GM18909 (cell line): ENCODE measurements around the gene IL10RA.

ENCODE experiments used
- ATAC-seq: cut with Tn5 transposase; IDR thresholded peaks from one replicate; pipeline ENCODE4 v1.9.1; 2021; ENCODE audit warnings: mild to moderate bottlenecking; ENCODE audit not compliant: unreplicated experiment, poor library complexity

The IL10RA gene

GRCh38 chr11:118033443-118033842 is 47.2 kb downstream of the IL10RA start:
- no peak for ATAC-seq

DNA sequence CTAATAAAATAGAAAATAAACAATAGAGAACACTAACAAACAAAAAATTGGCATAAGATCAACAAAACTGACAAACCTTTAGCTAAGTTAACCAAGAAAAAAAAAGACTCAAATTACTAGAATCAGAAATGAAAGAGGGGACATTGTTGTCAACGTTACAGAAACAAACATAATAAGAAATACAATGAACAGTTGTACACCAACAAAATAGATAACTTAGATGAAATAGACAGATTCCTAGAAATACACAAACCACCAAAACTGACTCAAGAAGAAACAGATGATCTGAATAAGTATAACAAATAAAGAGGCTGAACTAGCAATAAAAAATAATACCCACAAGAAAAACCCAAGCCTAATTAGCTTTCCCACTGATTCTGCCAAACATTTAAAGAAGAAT is 55.9 kb downstream of the IL10RA start:
- no peak for ATAC-seq

DNA sequence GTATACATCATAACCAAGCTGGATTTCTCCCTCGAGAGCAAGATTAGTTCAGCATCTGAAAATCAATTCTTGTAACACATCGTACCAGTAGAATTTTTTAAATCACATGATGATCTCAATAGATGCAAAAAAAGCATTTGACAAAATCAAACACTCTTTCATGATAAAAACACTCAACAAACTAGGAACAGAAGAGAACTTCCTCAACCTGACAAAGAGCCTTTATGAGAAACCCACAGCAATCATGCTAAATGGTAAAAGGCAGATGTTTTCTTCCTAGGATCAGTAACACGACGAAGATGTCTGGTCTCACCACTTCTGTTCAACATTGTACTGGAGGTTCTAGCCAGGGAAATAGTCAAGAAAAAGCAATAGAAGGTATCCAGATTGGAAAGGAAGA is 56.6 kb downstream of the IL10RA start:
- ATAC-seq, result no peak

- ATAC-seq, result no peak
These were observed 59.0 kb downstream of the IL10RA start for GRCh38 chr11:118045191-118045590.

DNA sequence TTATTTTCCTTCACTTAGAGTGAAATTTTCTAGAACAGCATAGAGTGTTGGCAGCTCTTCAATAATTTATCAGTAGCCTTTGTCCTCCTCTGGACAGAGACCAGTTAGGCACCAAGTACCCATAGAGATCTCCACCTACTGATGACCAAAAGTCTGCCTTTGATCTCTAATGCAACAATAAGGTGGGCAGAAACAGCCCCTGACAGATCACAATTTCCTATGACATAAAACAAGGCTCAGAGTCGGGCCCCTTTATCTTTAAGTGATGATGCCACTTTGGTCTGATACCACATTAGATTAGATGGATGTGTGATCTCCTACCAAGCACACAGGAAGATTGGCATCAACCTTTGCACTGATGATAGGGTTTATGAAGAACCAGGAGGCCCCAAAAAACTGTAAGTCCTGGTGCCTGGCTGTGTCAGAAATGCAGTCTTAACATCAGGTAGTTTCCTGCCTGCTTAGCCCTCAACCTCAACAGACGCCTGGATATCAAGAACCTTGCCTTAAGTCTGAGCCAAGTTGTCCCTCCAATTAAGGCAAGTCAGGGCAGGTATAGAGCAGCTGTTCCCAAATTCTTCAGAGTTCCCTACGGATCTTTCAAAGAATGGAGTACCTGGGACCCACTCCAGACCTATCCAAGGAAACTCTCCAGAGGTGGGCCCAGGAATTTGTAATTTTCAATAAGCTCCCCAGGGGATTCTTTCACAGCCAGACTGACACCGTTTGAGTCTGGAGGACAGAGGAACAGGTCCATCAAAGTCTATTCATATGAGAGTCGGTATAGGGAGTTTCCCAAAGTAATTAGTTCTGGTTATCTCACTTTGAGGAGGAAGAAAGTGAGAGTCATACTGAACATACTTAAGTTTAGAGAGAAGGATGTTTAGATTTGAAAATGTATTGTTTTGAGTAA is 60.1 kb downstream of the IL10RA start:
- ATAC-seq, result no peak

GRCh38 chr11:118046964-118047700 is 60.9 kb downstream of the IL10RA start:
- ATAC-seq, result no peak

- no peak for ATAC-seq
These were observed 61.6 kb downstream of the IL10RA start for GRCh38 chr11:118047749-118048148.

GRCh38 chr11:118048472-118049370 is 62.5 kb downstream of the IL10RA start:
- no peak for ATAC-seq

DNA sequence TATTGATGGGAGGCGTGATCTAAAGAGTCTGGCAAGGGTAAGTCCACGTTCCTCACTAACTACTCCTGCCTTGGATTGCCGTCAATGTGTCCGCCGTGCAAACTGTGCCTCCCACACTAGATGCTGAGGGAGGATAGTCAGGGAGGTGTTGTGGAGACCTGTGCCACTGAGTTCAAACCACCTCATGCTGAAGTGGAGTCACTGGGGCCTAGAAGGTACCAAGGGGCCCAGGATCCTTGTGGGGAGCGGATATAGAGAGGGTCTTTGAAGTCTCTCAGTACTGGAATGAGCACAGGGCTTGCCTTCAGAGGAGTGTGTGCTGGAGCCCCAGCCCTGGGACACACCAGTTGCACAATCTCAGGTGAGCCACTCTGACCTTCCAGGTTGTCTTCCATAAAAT is 63.6 kb downstream of the IL10RA start:
- no peak for ATAC-seq

GRCh38 chr11:118050208-118050891 is 64.2 kb downstream of the IL10RA start:
- no peak for ATAC-seq
